Stimulated activated CD4-positive, alpha-beta T cell treated with anti-CD3 and anti-CD28 coated beads, TNF-alpha, amount 100 ng/mL, for 24 hours (primary cell): Measurements from ENCODE around the gene CHST11.

ENCODE experiments used
- DNase-seq, 3 experiments: peaks; one replicate each; pipeline ENCODE4 v3.0.0-alpha.2; 2020; ENCODE audit warnings: low read depth in 3 of 3

CHST11 gene

GRCh38 chr12:104583301-104583700 is 126.6 kb downstream of the CHST11 start:
- DNase-seq: no peak

DNA sequence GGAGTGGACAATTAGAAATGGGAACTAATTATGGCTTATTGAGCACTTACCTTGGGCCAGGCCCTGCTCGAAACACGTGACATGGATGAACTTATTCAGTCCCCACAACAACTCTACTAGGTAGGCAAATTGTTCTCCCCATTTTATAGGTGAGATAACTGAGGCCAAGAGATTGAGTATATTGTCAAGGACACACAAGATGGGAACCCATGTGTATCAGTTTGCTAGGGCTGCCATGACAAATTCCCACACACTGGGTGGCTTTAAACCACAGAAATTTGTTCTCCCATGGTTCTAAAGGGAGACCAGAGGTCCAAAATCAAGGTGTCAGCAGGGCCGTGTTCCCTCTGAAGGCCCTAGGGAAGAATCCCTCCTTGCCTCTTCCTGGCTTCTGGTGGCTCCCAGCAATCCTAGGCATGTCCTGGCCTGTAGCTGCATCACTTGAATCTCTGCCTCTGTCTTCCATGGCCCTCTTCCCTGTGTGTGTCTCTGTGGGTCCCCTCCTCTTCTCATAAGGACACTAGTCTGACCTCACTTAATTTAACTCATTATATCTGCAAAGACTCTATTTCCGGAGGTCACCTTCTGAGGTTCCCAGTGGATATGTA is 128.8 kb downstream of the CHST11 start:
- DNase-seq: no peak

DNA sequence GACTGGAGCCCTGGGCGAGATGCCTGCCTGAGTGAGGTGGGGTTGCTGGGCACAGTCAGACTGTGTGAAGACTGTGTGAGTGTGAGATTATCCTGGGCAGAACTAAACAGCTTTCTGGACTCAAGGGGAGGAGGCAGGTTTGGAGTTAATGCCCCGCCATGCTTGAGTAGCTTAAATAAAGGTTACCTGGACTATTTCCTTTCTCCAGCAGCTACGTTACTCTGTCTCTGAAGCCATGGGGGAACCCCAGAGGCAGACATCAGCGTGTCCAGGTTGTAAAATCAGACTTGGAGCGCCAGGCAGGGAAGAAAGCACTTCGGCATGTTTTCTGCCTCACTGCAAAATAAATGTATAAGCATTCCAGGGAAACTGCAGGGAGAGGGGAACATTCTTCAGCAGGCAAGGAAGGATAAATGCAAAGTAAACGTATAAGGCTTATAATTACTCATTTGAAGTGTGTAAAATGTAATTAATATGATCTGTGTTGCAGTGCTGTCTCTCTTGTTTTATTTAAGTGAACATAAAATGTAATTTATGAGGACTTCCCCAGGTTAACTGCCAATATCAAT is 129.7 kb downstream of the CHST11 start:
- DNase-seq: no peak

DNA sequence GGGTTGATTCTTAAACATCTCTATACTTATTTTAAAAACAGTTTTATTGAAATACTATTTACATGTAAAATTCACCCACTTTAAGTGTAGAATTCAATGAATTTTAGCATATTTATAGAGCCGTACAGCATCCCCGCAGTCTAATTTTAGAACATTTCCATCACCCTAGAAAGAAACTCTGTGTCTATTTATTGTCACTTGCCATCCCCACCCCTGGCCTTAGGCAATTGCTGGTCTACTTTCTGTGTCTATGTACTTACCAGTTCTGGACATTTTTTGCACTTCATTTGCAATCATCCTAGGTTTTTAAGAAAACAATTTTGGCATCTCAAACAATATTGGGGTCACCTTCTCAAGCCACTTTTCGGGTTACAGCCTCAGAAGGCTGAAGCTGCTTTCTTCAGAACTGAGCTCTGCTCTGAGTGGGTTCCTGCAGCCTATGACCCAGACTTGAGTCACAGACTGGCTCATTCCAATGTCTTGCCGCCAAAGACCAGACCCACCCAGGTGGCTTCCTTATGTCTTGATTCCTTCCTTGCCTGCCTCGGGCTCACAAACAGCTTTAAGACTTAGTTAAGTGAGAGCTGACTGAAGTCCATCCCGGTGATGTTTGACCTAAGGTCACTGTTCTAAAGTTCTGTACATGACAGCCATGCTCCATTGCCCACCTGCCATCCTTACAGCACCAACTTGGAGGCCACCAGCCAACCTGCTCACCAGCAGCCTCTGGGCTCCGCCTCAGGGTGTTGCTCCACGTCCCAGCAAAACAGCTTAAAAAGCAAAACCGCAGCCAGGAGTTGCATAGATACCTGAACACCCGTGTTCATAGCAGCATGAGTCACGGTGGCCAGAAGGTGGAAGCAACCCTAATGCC is 131.5 kb downstream of the CHST11 start:
- no peak for DNase-seq

DNA sequence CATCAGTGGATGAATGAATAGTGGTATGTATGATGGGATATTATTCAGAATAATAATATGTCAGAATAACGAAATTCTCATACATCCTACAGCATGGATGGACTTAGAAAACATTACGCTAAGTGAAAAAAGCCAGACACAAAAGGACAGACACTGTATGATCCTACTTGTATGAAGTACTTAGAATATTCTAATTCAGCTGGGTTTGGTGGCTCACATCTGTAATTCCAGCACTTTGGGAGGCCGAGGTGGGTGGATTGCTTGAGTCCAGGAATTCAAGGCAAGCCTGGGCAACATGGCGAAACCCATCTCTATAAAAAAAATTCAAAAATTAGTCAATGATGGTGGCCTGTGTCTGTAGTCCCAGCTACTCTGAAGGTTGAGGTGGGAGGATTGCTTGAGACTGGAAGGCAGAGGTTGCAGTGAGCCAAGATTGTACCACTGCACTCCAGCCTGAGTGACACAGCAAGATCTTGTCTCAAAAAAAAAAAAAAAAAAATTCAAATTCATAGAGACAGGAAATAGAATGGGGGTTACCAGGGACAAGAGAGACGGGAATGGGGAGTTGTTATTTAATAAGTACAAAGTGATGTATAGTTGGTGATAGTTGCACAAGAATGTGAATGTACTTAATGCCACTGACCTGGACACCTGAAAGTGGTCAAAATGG is 132.3 kb downstream of the CHST11 start:
- no peak for DNase-seq

GRCh38 chr12:104590022-104590421 is 133.3 kb downstream of the CHST11 start:
- no peak for DNase-seq

DNA sequence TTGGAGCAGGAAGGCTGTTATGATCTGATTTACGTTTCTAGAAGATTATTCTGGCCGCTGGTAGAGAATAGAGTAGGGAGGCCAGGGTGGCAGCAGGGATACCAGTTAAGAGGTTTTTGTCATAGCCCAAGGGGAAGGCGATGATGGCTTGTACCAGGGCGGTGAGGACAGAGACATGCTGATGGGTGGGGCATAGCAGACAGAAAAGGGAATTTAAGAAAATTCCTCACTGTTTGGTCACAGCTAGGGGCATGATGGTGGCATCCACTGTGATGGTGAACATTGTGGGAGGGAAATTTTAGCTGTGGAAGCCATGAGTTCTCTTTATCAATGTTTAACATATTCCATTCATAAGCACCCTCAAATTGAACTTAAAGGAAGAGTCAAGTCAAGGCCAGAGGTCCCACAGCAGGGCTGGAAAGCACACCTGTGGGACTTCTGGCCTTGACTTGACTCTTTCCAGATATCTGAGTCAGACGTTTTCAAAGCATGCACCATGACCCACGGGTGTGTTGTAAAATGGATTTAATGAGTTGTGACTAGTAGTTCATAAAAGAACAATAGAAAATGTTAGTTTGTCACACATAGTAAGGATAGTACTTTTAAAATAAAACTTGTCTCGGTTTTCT is 134.6 kb downstream of the CHST11 start:
- no peak for DNase-seq

GRCh38 chr12:104593482-104593881 is 136.7 kb downstream of the CHST11 start:
- DNase-seq: no peak

- no peak for DNase-seq
Measured at GRCh38 chr12:104596134-104596799, 139.5 kb downstream of the CHST11 start.

DNA sequence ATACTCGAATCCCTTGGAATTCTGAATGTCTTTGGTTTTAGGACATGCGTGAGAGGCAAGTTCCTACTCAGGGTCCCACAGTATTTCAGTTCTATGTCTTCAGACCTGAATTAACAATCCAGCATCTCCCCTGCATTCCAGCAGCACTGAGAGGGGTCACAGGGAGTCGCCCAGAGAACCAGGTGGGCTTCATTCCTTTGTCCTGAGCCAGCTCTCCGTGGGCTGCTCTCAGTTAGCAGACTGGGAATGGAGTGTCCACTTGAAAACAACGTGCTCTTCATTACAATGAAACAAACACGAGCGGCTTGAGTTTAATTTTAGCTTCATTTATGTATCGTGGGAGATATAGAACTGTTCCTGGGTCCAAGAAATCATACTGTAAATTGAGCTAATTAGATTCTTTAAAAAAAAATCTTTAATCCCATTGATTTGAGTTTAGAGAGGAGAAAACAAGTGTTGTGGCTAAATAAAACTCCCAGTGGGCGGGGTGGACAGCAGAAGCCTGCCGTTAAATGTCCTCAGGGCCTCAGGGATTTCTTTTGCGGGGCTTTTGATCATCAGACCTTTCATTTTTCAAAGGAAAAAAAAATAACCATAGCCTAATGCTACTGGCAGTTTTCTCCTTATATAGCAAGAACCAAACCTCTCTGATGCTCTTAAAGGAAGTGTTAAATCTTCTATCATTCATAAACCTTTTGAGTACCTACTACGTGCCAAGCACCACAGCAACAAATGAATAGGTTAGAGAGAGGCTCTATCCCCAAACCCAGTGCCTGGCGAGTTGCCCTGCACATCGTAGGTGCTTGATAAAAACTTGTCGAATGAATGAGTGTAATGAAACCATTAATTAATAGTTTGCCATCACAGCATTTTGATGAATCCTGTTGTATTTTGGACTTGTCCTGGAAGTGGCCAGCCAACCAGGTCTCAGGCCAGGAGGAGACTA is 140.4 kb downstream of the CHST11 start:
- no peak for DNase-seq

GRCh38 chr12:104598342-104599271 is 141.9 kb downstream of the CHST11 start:
- DNase-seq: no peak

GRCh38 chr12:104599272-104600035 is 142.7 kb downstream of the CHST11 start:
- DNase-seq: no peak

DNA sequence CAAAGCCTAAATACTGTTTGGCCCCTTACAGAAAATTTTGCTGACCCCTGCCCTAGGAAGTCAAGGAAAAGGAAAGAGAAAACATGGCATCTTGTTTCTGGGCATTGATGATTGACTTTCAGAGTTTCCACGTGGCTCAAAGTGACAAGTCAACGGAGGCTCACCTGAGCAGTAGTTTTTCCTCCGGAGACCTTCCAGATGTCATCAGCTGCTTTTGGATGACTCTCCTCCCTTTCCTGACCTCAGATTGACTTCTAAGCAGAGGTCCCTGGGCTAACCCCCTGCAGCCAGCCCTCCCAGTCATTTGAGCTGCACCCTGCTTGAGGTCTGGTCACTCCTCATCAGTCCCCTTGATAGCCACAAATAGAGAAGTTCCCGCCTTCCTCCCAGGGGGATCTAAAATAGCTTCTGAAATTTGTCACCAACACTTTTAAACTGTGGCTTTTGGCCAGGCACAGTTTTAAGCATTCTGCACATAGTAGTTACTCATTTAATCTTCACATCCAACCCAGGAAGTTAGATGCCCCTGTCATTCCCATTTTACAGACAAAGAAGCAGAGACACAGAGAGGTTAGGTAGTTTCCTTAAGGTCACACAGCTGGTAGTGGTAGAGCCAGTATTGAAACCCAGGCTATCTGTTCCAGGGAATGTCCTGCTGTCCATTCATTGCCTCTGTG is 143.4 kb downstream of the CHST11 start:
- no peak for DNase-seq

DNA sequence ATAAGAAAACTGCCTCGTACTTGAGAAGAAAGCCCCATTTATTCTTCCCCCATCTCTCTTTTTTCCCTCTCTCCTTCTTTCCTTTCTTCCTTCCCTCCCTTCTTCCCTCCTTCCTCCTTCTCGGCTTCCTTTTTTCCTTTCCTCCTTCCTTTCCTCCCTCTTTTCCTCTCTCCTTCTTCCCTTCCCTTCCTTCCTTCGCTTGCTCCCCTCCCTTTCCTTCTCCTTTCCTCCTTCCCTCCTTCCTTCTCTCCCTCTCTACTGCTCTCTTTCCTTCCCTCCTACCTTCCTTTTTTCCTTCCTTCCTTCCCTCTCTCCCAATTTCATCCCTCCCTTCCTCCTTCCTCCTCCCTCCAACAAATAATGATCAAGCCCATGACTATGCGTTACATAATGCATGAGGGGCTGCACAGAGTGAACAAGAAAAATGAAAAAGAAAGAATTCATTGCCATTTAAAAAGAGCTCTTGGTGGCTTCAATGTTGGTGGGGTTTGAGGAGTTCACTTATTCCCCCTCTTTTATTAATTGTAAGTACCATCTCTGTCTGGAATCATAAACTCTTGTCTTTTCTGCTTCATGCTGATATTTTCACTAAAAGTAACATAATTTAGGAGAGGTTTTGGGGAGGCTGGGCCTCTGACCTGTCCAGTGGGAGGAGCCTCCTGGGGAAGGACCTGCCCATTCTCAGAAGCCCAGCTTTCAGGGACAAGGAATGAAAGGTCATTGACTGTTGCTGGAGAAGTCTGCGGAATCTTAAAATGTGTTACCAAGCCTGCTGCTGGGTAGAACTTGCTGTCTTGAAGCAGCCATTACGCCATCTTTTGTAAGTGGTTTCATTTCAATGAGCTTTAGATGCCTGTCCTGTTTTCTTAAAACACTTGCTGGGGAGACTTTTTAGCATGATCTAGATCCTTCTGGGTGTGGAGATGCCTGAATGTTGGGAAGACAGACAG is 144.3 kb downstream of the CHST11 start:
- DNase-seq: no peak

- no peak for DNase-seq
Measured at GRCh38 chr12:104602406-104602805, 145.7 kb downstream of the CHST11 start.

- DNase-seq: no peak
Measured at GRCh38 chr12:104602896-104603295, 146.1 kb downstream of the CHST11 start.

DNA sequence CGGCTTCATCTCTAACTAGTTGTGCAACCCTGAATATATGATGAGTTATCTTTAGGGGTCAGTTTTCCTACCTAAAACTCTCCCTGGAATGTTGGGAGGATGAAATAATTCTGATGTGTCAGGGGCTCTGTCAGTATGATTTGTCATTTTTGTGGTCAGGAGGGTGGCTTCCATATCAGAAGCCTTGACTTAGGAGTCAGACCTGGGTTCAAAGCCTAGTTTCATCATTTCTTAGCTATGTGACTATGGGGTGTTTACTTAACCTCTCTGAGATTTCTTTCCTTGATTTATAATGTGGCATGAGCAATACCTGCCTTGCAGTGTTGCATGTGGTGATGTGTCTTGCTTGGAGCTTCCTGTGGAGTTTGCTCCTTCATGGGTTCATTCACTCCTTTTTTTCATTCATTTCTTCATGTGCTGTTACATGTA is 146.8 kb downstream of the CHST11 start:
- no peak for DNase-seq
